ES-I3 (cell line): ENCODE measurements around the gene G3BP2.

Experiments used
- H3K36me3 ChIP-seq: 2 replicates; pipeline ENCODE4 v1.6.1; 2013; ENCODE audit warnings: mild to moderate bottlenecking, low read length, control low read depth, moderate library complexity; ENCODE audit not compliant: insufficient read depth
- H3K4me1 ChIP-seq: 2 replicates; pipeline ENCODE4 v1.6.1; 2013; ENCODE audit warnings: mild to moderate bottlenecking, control low read depth, low read length; ENCODE audit not compliant: insufficient read depth
- H3K9ac ChIP-seq: 2 replicates; pipeline ENCODE4 v1.6.1; 2013; ENCODE audit warnings: low read depth, mild to moderate bottlenecking, low read length, moderate library complexity
- H3K9me3 ChIP-seq: 2 replicates; pipeline ENCODE4 v1.6.1; 2013; ENCODE audit warnings: mild to moderate bottlenecking, low read length, moderate library complexity; ENCODE audit not compliant: control insufficient read depth, insufficient read depth

The G3BP2 gene

GRCh38 chr4:75593393-75593792 is 79.8 kb downstream of the G3BP2 start:
- H3K9me3 ChIP-seq = no peaks in the 10 kb centered on the region
- H3K4me1 ChIP-seq = peaks cover 2% of the 10 kb centered on the region; the same call in 1 of the 2 replicates
- no peaks in the 10 kb centered on the region for H3K36me3 ChIP-seq
- no peak overlapping the region for H3K9ac ChIP-seq
